SJSA1 (cell line): ENCODE measurements around the gene PAGE2B. TPM values are rescaled to one million over a fixed set of nuclear protein-coding genes. Genes with fewer than 3 reads are reported as not detected.
"Not testable (repeated sequence)": the region's sequence is repeated elsewhere in the genome, so short reads cannot be mapped to it uniquely, and the experiment has no call there.

Source experiments
- DNase-seq, 2 experiments: peaks; one replicate each; pipeline ENCODE4 v3.0.0-alpha.2; 2015 to 2020; ENCODE audit warnings: low spot score in 2 of 2, low read depth in 1 of 2
- H3K27ac ChIP-seq: fragments of 250-450 bp; sonication (Bioruptor Pico); 2 replicates; pipeline ENCODE4 v1.5.1; 2020; ENCODE audit warnings: mild to moderate bottlenecking, moderate library complexity
- H3K27me3 ChIP-seq: fragments of 250-450 bp; sonication (Bioruptor Pico); replicated peaks from 2 replicates; pipeline ENCODE4 v1.5.1; 2020; ENCODE audit warnings: mild to moderate bottlenecking, moderate library complexity
- H3K36me3 ChIP-seq: fragments of 250-450 bp; sonication (Bioruptor Pico); 2 replicates; pipeline ENCODE4 v1.5.1; 2020; ENCODE audit warnings: mild to moderate bottlenecking
- H3K4me1 ChIP-seq: fragments of 250-450 bp; sonication (Bioruptor Pico); replicated peaks from 2 replicates; pipeline ENCODE4 v1.6.1; 2021; ENCODE audit warnings: mild to moderate bottlenecking
- H3K4me3 ChIP-seq: fragments of 250-450 bp; sonication (Bioruptor Pico); 2 replicates; pipeline ENCODE4 v1.5.1; 2020; ENCODE audit warnings: mild to moderate bottlenecking
- H3K9me3 ChIP-seq: fragments of 250-450 bp; sonication (Bioruptor Pico); replicated peaks from 2 replicates; pipeline ENCODE4 v1.5.1; 2020; ENCODE audit warnings: mild to moderate bottlenecking
- total RNA-seq: library from RNA; depleted of rRNA; stranded (reverse); fragments of >200 nt; shearing (Covaris generic); gene quantifications from 2 replicates; pipeline ENCODE4 v1.2.3, GENCODE V29; 2014; rRNA removed

The PAGE2B gene, protein sequence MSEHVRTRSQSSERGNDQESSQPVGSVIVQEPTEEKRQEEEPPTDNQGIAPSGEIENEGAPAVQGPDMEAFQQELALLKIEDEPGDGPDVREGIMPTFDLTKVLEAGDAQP
- total RNA-seq: not detected in 2 replicates

- no peaks in the 10 kb centered on the region for H3K36me3 ChIP-seq
- no peak within 1 kb of the TSS for H3K27ac ChIP-seq
- no peak for DNase-seq
- no peak within 1 kb of the TSS for H3K4me3 ChIP-seq
- no peaks in the 10 kb centered on the region for H3K9me3 ChIP-seq
- H3K27me3 ChIP-seq: no peaks in the 10 kb centered on the region
- H3K4me1 ChIP-seq: no peaks in the 10 kb centered on the region
Observed at GRCh38 chrX:55074851-55075467, at the start of gene PAGE2B. PAGE2B (plus strand) TSS chrX:55075030; CDS start chrX:55076042, 1,012 bp downstream.

- DNase-seq: no peak
- no peak overlapping the region for H3K27ac ChIP-seq
- H3K27me3 ChIP-seq: no peaks in the 10 kb centered on the region
- no peaks in the 10 kb centered on the region for H3K4me1 ChIP-seq
- H3K36me3 ChIP-seq: no peaks in the 10 kb centered on the region
- H3K4me3 ChIP-seq: no peak overlapping the region
- H3K9me3 ChIP-seq: no peaks in the 10 kb centered on the region
Observed at GRCh38 chrX:55026143-55026542, 48.7 kb upstream of the PAGE2B start.

- Histone ChIP-seq H3K4me3 (no peak overlapping the region), H3K4me1 (no peaks in the 10 kb centered on the region), H3K27ac (no peak overlapping the region), H3K36me3 (no peaks in the 10 kb centered on the region), H3K27me3 (no peaks in the 10 kb centered on the region), H3K9me3 (no peaks in the 10 kb centered on the region)
- no peak for DNase-seq
Observed at GRCh38 chrX:55026840-55027239, 48.0 kb upstream of the PAGE2B start.

- DNase-seq: no peak
- no peaks in the 10 kb centered on the region for H3K9me3 ChIP-seq
- no peak overlapping the region for H3K27ac ChIP-seq
- no peak overlapping the region for H3K4me3 ChIP-seq
- no peaks in the 10 kb centered on the region for H3K36me3 ChIP-seq
- no peaks in the 10 kb centered on the region for H3K27me3 ChIP-seq
- no peaks in the 10 kb centered on the region for H3K4me1 ChIP-seq
Observed at GRCh38 chrX:55028040-55028439, 46.8 kb upstream of the PAGE2B start.

GRCh38 chrX:55028611-55029010 is 46.2 kb upstream of the PAGE2B start:
- Histone ChIP-seq H3K27me3 (no peaks in the 10 kb centered on the region), H3K27ac (no peak overlapping the region), H3K4me1 (no peaks in the 10 kb centered on the region), H3K9me3 (no peaks in the 10 kb centered on the region), H3K36me3 (no peaks in the 10 kb centered on the region), H3K4me3 (no peak overlapping the region)
- no peak for DNase-seq

DNA sequence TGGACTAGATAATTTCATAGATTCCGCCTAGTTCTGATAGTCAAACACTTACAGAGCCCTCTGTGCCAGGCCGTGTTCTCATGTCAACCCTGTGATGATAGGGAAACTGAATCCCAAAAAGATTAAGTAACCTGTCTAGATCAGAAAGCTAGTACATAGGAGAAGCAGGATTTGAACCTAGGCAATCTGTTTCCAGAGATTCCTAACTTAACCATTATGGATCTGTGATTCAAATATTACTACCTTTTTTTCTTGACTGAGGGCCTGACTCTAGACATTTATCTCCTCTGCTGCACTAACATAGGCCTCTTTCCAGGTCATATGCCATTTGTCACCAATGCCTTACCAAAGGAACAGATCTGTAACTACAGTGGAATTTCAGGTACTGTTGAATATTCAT is 45.5 kb upstream of the PAGE2B start:
- Histone ChIP-seq H3K4me1 (no peaks in the 10 kb centered on the region), H3K27me3 (no peaks in the 10 kb centered on the region), H3K4me3 (no peak overlapping the region), H3K9me3 (no peaks in the 10 kb centered on the region), H3K36me3 (no peaks in the 10 kb centered on the region), H3K27ac (no peak overlapping the region)
- no peak for DNase-seq

DNA sequence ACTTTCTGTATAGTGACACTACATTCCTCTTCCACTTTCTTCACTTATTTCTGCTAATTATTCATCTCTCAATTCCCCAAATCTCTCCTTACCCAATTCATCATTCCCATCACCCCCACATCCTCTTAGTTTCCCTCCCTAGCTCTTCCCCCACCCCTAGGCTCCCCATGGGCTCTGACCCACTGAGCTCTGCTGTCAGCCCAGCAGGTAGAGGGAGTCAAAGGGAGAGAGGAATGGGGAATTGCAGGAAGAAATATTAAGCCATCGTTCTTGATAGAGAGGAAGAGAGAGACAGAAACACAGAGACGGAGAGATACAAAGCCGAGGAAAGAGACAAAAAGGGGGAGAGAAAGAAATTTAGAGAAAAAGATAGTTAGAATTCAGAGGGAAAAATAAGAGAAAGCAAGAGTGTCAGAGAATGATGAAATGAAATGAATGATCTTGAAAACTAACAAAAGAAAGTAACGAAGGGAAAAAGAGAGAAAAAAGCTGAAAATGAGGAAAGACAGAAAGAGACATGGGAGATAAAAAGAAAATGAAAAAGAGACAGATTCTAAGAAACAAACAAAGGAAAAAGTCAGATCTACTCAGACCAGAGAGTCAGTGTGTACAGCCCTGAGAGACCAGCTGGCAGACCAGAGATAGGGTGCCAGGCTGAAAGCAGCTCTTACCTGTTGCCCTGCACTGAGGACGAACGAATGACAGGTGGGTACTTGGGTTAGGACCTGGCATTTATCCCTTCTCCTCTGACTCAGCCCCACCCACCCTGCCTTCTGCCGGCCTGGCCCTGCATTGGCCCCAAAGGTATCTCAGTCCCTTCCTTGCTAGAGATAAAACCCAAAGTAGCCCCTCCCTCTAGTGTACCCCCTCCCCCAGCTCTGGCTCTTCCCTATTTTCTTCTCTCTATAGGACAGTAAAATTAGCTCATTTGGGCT is 44.3 kb upstream of the PAGE2B start, which contains the start of gene ALAS2:
Gene ALAS2, minus strand, starts transcription at position 707 of the 935 bp plus-strand sequence. CDS start 4,977 bp downstream, outside the sequence.
- H3K27ac ChIP-seq: no peak within 1 kb of the TSS
- no peaks in the 10 kb centered on the region for H3K36me3 ChIP-seq
- no peaks in the 10 kb centered on the region for H3K4me1 ChIP-seq
- H3K27me3 ChIP-seq: no peaks in the 10 kb centered on the region
- H3K9me3 ChIP-seq: no peaks in the 10 kb centered on the region
- no peak for DNase-seq
- H3K4me3 ChIP-seq: no peak within 1 kb of the TSS

DNA sequence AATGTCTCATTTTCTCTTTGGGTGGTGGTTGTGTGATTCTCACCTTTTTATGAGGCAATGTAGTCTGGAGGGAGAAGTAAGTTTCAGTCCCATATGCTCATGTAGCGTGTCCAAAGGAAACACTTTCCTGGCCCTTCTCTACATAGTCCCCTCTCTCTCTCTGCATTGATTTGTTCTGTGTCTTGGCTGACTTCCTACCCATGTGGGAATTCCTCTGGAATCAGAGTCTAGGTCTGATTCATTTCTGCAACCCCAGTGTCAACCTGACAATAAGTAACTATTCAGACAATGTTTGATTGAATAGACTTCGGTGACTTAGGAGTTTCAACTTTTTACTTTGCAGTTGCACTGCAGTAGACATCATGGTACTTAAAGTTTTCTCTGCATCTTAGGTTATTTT is 41.4 kb upstream of the PAGE2B start:
- no peaks in the 10 kb centered on the region for H3K36me3 ChIP-seq
- no peaks in the 10 kb centered on the region for H3K9me3 ChIP-seq
- H3K27me3 ChIP-seq: no peaks in the 10 kb centered on the region
- H3K4me3 ChIP-seq: no peak overlapping the region
- H3K4me1 ChIP-seq: no peaks in the 10 kb centered on the region
- no peak for DNase-seq
- no peak overlapping the region for H3K27ac ChIP-seq

DNA sequence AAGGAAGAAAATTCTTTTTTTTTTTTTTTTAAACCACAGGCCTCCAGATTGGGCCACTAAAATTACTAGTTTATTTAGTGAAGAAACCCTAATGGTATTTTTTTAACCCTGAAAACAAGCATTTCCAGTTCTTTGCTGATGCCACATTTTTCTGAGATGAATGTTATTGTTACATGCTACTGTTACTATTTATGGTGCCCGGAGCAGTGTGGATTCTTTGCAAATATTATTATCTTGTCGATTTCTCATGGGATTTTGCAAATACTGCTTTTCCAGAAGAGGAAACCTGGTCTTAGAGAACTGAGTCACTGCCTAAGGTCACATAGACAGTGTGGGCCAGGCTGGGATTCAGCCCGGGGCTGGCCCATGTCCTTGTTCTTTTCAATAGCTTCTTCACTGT is 35.4 kb upstream of the PAGE2B start:
- no peaks in the 10 kb centered on the region for H3K9me3 ChIP-seq
- H3K4me1 ChIP-seq: no peaks in the 10 kb centered on the region
- H3K27me3 ChIP-seq: no peaks in the 10 kb centered on the region
- peak in 1 of 2 experiments; percentile 9 for DNase-seq
- no peaks in the 10 kb centered on the region for H3K36me3 ChIP-seq
- H3K27ac ChIP-seq: no peak overlapping the region
- H3K4me3 ChIP-seq: no peak overlapping the region

GRCh38 chrX:55041514-55041913 is 33.3 kb upstream of the PAGE2B start:
- H3K4me3 ChIP-seq: no peak overlapping the region
- H3K9me3 ChIP-seq: no peaks in the 10 kb centered on the region
- H3K4me1 ChIP-seq: no peaks in the 10 kb centered on the region
- H3K36me3 ChIP-seq: no peaks in the 10 kb centered on the region
- H3K27ac ChIP-seq: no peak overlapping the region
- no peak for DNase-seq
- H3K27me3 ChIP-seq: no peaks in the 10 kb centered on the region

- not testable (repeated sequence) for H3K4me1 ChIP-seq, H3K9me3 ChIP-seq, H3K4me3 ChIP-seq, H3K27ac ChIP-seq, DNase-seq, H3K27me3 ChIP-seq, H3K36me3 ChIP-seq
Observed at GRCh38 chrX:55050599-55050998, 24.2 kb upstream of the PAGE2B start.

DNA sequence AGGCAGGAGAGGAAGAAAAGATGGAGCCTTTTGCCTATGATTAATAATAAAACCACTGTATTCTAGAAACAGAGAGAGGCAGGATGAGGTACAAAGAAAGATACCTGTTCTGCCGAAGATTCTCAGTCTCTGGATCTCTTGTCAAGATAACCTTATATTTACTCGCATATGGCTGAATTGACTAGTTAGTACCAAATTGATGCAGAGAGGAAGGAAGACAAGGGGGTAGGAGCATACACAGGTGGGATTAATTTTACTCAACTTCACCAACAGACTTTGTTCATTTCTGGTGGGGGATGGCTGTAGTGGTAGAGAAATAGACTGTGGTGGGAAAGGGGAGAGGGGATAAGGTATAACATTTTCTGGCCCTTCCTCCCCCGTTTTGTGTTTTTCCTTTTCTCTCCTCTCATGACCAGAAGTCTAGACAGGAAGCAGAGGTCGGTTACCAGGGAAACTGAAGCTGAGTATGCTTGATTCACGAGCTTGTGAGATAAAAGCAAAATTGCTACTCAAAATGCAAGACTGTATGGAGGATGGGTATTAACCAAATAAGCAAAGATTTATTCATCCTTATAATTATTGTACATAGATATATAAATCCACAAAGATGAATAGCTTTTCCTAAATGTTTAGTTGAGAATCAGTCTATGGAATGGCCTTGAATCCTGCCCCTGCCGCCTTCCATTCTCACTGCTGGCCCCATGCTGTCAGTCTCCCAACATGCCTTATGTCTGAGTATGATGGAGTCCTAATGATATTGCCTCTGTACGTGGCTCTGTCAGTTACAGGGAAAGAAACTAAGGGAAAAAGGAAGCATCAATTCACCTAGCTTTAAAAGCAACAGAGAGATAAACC is 17.8 kb upstream of the PAGE2B start:
- H3K9me3 ChIP-seq: no peaks in the 10 kb centered on the region
- H3K27ac ChIP-seq: no peak overlapping the region
- no peaks in the 10 kb centered on the region for H3K27me3 ChIP-seq
- no peaks in the 10 kb centered on the region for H3K4me1 ChIP-seq
- no peaks in the 10 kb centered on the region for H3K36me3 ChIP-seq
- H3K4me3 ChIP-seq: no peak overlapping the region
- DNase-seq: peak in 1 of 2 experiments; percentile 4

DNA sequence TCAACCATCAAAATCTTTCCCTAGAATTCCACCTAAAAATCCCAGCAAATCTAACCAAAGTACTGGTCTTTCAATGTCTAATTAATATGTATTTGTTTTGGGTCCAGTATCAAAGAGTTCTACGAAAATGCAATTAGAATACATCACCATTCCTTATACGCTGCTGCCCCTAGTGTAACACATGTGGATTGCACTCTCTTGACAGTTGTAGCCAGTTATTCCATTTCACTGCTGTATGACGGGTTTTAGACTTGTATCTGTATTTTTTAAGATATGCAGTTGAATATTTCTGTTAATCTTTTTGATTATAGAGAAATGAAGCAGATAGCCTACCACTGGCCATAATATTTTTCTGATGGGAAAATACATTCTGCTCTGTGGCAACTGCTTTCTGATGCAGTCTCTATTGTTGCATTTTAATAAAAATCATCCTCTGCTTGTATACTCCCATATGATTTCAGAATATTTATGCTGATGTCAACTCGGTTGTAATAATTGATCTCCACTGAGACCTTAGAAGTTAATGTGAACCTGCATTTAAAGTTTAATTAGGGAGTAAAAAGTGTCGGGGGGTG is 17.1 kb upstream of the PAGE2B start:
- peak in 1 of 2 experiments; percentile 5 for DNase-seq
- Histone ChIP-seq H3K4me3 (no peak overlapping the region), H3K27me3 (no peaks in the 10 kb centered on the region), H3K9me3 (no peaks in the 10 kb centered on the region), H3K36me3 (no peaks in the 10 kb centered on the region), H3K4me1 (no peaks in the 10 kb centered on the region), H3K27ac (no peak overlapping the region)
